Measurements from ENCODE around the gene TMEM132A. TPM values are rescaled to one million over a fixed set of nuclear protein-coding genes. Genes with fewer than 3 reads are reported as not detected.

The TMEM132A gene
- total and polyA plus RNA-seq, 2 of the 13 experiments (the other 11 are each of a cell fraction or from before 2014, with no cell fraction given): 11.1 to 32.9 TPM

GRCh38 chr11:60876168-60876485 is 48.1 kb upstream of the TMEM132A start:
- Histone ChIP-seq H3K9ac (ENCODE audit: insufficient read depth, low read depth, low read length) (no peak overlapping the region), H3K4me2 (ENCODE audit: low read depth, low read length) (no peak overlapping the region), H3K27me3 (ENCODE audit: control insufficient read depth in 1 of 2, insufficient read depth in 2 of 2, low read length in 2 of 2) (no peaks in the 10 kb centered on the region), H3K27ac (ENCODE audit: extremely low read length, insufficient read depth, low read length) (no peak overlapping the region), H3K4me1 (ENCODE audit: insufficient read depth, low read length) (peaks cover 47% of the 10 kb centered on the region), H3K9me3 (ENCODE audit: low read length) (no peaks in the 10 kb centered on the region), H4K20me1 (ENCODE audit: insufficient read depth, low read length) (0 out of 2 replicates have a peak, but pooled peaks cover 3% of the 10 kb centered on the region), H3K4me3 (replicated peaks in 1 of 3; ENCODE audit: insufficient read depth in 1 of 3, low read depth in 2 of 3, low read length in 3 of 3) (no peak overlapping the region), H3K79me2 (ENCODE audit: insufficient read depth, low read length) (no peaks in the 10 kb centered on the region), H3K36me3 (replicated peaks in 1 of 2; ENCODE audit: control insufficient read depth in 1 of 2, insufficient read depth in 2 of 2, low read length in 2 of 2) (peaks cover 0 to 1% of the 10 kb centered on the region in 2 experiments; a peak in 1 of 5 replicates), H2AFZ (ENCODE audit: low read length) (no peak overlapping the region)
- no peak for FAIRE-seq
- intact Hi-C loops (cut with micrococcal nuclease; ENCODE audit: unreplicated experiment) (no loop called here), in situ Hi-C loops (cut with HindIII; ENCODE audit: extremely low pct_ligation_motif_present, low pct_unique_long_range_greater_than_20kb) (no loop called here)
- CTCF ChIA-PET (ENCODE audit: low intra/inter-chr PET ratio, low total read pairs): no interaction called here
- TF ChIP-seq SIN3B (IDR thresholded peaks at IDR 0.05; ENCODE audit: low read length) (no peak), ZNF230 (CRISPR knock-in tag; IDR thresholded peaks at IDR 0.05) (no peak), SRSF1 (optimal IDR thresholded peaks at IDR 0.05; ENCODE audit: low read depth, low read length) (no peak), ZNF781 (CRISPR knock-in tag; IDR thresholded peaks at IDR 0.05; ENCODE audit: borderline replicate concordance, not compliant biosample characterization) (no peak), YEATS2 (CRISPR knock-in tag; IDR thresholded peaks at IDR 0.05; ENCODE audit: borderline replicate concordance) (no peak), XBP1 (CRISPR knock-in tag; IDR thresholded peaks at IDR 0.05) (no peak), TCF7L2 (IDR thresholded peaks at IDR 0.05; ENCODE audit: low read depth, low read length) (no peak), GTF3A (CRISPR knock-in tag; conservative IDR thresholded peaks at IDR 0.05) (no peak), ZNF709 (CRISPR knock-in tag; IDR thresholded peaks at IDR 0.05) (no peak), TEAD2 (CRISPR knock-in tag; IDR thresholded peaks at IDR 0.05) (no peak), ZFP90 (CRISPR knock-in tag; IDR thresholded peaks at IDR 0.05; ENCODE audit: borderline replicate concordance) (no peak)
- TF ChIP-seq, protein P1, sequence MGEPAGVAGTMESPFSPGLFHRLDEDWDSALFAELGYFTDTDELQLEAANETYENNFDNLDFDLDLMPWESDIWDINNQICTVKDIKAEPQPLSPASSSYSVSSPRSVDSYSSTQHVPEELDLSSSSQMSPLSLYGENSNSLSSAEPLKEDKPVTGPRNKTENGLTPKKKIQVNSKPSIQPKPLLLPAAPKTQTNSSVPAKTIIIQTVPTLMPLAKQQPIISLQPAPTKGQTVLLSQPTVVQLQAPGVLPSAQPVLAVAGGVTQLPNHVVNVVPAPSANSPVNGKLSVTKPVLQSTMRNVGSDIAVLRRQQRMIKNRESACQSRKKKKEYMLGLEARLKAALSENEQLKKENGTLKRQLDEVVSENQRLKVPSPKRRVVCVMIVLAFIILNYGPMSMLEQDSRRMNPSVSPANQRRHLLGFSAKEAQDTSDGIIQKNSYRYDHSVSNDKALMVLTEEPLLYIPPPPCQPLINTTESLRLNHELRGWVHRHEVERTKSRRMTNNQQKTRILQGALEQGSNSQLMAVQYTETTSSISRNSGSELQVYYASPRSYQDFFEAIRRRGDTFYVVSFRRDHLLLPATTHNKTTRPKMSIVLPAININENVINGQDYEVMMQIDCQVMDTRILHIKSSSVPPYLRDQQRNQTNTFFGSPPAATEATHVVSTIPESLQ (CRISPR knock-in tag; conservative IDR thresholded peaks at IDR 0.05): no peak
- TF ChIP-seq, protein P2, sequence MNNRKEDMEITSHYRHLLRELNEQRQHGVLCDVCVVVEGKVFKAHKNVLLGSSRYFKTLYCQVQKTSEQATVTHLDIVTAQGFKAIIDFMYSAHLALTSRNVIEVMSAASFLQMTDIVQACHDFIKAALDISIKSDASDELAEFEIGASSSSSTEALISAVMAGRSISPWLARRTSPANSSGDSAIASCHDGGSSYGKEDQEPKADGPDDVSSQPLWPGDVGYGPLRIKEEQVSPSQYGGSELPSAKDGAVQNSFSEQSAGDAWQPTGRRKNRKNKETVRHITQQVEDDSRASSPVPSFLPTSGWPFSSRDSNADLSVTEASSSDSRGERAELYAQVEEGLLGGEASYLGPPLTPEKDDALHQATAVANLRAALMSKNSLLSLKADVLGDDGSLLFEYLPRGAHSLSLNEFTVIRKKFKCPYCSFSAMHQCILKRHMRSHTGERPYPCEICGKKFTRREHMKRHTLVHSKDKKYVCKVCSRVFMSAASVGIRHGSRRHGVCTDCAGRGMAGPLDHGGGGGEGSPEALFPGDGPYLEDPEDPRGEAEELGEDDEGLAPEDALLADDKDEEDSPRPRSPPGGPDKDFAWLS (CRISPR knock-in tag; IDR thresholded peaks at IDR 0.05; ENCODE audit: borderline replicate concordance): no peak
- DNase-seq (ENCODE audit: low spot score): no peak
- no TSS peak for BruUV-seq (replicated peaks)
- no peak for ATAC-seq
- WGBS (ENCODE audit: low lambda C conversion rate): no CpG with 5 or more reads among the region's 2 CpGs
- POLR2A ChIA-PET: no interaction called here
